GM18519 (cell line): ENCODE data around the gene PPP3CA.
"Not testable (repeated sequence)": the region's sequence is repeated elsewhere in the genome, so short reads cannot be mapped to it uniquely, and the experiment has no call there.

Experiments
- ATAC-seq: cut with Tn5 transposase; IDR thresholded peaks from one replicate; pipeline ENCODE4 v1.9.1; 2021; ENCODE audit warnings: mild to moderate bottlenecking, moderate library complexity; ENCODE audit not compliant: unreplicated experiment, low FRiP score

PPP3CA gene

DNA sequence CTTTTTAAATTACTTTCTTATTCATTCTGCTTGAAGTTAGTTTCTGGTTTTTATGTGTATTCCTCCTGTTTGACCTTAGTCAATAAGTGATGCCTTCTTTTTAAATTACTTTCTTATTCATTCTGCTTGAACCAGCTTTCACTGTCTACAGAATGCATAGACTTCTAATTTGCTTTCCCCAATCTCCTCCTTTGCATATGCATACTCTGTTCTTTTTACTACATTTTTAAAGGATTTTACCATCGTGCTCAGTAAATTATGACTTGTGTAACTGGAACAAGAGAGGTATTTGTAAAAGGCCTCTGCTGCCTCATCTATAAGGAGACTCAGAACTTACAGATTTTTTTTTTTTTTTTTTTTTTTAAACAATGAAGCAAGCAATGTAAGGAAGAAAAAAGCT is 228.7 kb downstream of the PPP3CA start:
- no peak for ATAC-seq

DNA sequence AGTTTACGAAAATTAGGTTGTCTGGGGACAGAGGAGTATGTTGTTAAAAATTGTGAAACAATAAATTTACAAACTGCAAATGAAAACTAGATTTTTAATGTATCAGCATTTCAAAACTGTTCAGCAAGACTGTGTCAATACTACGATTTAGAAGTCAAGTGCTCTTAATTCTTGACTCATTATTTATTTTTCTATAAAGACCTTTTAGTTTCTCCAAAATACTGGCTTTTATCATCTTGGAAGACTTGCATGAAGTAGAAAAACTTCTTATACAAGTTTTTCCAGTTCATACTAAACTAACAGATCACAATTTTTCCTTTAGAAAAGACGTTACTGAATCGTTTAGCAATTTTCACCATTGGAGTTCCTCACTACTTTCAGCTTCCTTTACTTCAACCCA is 231.4 kb downstream of the PPP3CA start:
- ATAC-seq: no peak

DNA sequence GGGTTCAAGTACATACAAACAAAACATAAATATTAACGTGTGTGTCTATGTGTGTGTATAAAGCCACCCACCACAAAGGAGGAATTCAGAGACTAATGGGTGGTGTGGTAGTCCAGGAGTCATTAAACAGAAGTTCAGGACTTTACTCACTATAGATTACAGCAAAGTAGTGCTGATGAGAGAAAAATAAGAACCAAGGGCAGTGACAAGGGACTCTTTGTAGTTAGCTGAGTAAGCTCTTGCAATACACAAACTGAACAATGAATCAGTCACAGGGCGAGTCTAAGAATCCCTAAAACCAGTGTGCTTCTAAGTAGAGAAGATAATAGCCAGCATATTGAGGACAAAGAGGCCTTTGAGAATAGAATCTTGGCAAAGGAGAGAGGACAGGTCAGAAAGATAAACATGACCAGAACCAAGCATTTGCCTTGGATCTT is 232.4 kb downstream of the PPP3CA start:
- no peak for ATAC-seq

DNA sequence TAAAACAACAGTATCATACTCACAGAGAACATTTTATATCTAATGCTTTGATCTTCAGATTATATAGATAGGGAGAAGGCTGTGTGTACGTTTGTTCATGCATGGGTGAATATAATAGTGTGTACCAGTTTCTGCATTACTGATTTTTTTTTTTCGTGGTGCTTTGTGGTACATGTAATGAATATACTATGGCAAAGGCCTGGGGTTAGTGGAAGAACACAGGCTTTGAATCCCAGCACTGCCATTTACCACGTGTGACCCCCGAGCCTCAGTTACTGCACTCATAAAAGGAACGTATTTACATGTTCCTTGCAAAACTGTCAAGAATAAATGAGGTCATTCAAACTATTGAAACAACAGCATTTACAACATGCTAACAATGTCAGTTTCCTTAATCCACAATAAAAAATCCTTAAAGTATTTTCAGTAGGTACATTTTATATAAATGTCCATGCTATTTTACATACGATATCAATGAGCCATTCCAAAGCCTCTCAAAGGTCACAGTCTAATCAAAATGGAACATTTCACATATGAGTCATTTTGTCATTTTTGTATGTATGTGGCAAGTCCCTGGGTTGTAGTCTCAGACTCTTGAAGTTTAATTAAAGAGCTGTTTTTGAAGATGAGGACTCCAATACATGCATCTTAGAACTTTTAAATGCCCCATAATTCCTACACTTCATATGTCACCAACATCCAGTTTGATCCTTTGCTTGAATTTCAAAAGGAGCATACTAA is 242.8 kb downstream of the PPP3CA start:
- ATAC-seq: no peak

DNA sequence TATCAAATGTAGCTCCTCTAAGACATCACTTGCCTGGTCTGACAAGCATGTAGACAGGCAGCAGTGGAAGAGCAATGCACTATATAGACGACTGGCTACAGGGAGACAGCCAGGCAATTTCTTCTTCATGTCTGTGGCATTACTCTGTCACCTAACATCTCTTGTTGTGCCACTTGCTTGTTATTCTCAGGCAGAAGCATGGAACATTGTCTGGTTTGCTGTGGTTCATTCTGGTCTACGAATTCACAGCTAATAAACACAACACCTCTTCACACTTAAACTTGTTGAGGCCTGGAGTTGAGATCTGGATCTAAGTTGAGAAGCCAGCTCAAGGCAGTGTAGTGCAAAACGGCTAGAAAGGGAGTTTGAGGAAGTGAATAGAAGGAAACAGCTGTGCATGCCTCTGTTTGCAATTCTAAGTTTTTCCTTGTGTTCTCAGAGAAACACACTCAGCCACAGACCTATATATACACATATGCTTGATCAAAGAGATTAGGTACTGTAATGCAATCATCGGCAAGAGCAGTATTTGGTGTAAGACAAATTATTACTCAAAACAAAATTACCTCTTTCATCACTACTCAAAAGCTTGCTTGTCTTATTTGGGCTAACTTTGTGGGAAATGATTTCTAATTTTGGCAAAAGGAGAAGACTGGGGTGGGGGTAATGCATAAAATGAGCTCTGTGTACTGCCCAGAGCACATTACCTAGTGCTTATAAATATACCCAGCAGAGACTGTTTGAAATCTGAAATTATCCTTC is 243.8 kb downstream of the PPP3CA start:
- ATAC-seq: peak; percentile 90

DNA sequence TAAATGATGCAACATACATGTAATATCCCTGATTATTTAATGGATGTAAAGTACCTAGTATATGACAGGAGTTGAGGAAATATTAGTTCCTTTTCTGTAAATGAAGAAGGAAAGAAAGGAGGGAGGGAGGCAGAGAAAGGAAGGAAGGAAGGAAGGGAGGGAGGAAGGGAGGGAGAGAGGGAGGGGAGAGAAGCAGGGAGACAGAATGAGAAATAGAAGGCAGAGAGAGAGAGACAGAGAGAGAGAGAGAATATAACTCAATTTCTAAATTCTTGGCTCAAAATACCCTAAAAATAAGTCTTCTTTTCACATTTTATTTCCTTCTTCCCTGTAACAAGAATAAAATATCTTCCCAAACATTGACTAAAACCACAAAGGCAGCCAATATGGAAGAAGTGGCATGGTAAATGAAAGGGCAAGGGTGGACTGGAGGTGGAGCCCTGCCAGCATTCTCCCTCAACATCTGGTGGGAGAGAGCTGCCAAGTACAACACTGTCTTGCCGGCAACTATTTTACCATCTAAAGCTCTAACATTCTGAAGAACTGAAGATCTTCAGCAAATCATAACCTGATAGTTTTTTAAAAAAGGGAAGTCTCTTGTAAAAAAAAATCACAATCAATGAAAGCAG is 245.1 kb downstream of the PPP3CA start:
- no peak for ATAC-seq

DNA sequence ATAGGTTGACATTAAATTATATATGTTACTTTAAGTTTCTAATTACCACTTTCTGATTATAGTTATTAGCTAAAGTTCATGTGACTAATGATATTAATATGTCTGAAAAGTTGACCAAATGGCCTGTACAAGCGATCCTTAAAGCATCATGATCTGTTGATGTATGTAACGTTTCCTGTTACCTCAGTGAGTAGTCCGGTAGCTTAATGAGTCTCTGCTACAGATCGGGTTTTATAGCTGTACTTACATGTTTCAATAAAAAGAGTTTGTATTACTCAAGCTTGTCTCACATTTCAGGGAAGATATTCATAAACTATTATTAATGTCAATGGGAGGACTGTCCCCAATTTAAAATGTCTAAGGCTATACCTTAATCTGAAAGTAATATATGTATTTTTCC is 246.3 kb downstream of the PPP3CA start:
- ATAC-seq: no peak

DNA sequence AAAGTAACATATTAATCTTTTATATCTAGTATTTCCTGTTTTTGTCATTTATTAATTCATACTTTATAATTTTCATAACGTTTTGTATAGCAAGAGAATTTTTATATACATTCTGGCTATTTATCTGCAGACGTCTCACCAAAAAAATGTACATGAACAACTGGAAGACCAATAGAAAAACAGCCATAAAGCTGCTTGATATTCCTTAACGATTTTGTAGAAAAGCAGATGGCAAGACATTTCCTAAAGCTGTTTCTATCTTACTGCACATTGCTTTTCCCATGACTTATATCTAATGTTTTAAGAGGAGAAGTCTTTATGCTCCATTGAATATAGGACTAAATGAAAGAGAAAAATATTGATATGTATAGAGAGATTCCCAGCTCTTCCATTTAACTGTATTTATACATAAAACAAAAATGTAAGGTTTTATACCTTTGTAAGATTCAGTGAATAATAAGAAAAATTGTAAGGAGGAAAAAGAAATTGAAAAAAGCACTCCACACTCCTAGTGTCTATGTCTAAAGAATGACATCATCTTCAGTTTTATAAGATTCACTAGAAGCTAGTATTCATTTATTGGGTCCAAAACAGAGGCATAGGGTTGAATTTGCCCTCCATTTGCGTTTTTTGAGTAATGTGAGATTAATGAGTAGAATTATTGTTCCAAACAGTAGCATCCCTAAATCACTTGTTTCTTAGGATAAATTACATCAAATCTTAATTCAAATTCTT is 248.5 kb downstream of the PPP3CA start:
- no peak for ATAC-seq

DNA sequence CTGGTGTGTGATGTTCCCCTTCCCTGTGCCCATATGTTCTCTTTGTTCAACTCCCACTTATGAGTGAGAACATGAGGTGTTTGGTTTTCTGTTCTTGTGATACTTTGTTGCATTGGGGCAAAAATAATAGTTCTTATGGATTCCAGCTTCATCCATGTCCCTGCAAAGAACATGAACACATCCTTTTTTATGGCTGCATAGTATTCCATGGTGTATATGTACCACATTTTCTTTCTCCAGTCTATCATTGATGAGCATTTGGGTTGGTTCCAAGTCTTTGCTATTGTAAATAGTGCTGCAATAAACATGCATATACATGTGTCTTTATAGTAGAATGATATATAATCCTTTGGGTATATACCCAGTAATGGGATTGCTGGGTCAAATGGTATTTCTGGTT is 254.7 kb downstream of the PPP3CA start:
- not testable (repeated sequence) for ATAC-seq

DNA sequence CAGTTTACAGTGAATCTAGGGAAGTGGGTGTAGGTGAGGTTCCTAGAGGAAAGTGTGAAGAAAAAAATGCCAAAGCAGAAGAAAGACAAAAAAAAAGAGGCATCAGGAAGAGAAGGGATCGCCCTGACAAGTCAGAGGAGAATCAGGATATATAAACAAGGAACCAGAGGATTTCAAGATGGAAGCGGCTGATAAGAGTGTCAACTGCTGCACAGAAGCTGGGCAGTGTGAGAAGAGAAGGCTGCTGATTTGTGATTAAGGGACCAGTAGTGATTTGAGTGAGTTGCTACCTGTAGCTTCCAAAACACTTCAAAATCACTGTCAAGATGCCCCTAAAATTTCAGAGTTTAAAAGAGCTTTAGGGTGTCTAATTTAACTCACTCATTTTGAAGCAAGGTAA is 258.2 kb downstream of the PPP3CA start:
- ATAC-seq: no peak

DNA sequence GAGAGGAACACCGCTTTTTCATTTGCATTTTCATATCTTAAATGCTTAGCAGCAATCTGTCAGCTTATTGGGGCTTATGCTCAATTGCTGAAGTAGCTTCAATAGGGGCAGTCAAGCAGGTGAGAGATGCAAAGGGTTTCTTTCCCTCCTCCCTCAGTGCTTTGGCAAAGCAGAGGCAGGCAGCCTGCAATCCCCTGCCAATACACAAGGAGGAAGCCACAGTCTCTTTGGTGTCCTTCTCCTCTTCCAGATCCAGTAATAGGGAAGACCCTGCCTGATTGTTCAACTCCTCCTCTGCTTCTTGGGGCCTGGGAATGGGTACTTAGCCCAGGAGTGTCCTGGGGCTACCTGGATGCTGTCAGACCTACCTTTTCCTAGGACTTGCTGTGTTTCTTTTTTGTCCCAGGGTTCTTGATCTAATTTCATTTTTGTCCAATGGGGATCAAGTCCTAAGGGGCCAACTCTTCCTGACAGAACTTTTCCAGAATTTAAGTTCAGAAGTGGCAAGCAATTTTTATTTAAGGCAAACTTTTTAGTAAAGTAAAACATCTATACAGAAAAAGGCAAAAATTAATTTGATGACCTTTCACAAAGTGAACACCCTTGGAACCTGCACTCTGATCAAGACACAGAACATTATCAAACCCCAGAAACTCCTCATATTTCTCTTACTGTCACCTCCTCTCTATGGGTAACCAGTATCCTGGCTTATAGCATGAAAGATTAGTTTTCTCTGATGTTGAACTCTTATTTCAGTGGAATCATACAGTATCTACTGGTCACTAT is 260.3 kb downstream of the PPP3CA start:
- ATAC-seq: no peak

DNA sequence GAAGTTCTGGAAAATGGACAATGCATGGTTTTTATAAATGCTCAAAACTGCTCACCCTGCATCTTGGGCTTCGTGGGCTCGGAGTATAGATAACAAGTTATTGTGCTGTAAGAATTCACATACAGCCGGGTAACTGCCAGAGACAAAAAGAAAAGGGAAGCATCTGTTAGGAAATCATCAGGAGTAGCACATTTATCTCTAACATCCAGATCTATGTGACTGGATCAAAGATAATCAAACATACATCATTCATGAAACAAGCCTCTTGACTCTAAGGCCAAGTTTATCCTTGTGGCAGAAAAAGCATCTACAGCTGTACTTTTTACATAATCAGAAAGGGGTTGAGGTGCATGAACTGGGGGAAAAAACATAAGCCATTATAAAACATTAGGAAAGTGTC is 264.2 kb downstream of the PPP3CA start:
- no peak for ATAC-seq

DNA sequence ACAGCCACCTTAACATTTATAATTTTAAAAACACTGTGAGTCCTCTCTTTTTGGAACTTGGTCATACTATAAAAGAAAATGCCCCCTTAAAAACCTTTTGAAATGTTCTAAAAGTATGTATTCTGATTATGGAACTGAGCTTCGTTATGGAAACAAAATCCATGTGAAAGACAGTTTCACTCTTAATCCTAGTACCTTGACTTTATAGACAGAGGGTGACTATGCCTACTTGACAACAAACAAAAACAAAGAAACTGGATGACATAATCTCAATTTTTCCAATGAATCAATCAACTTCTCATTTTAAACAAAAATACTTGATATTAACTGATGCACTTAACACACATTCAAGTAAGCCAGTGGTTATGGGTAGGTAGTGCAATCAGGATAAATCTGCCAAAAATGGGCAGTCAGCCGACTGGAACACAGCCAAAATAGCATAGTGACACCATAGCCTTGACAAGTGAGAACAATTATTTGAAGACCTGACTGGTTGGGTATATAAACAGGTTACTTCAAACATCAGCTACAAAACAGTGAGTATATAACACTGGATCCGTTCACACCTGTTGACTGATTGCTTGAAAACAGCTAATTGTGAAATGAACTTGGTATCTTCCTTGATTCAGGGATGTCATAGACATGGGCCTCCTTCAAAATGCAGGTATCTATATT is 265.5 kb downstream of the PPP3CA start:
- no peak for ATAC-seq

DNA sequence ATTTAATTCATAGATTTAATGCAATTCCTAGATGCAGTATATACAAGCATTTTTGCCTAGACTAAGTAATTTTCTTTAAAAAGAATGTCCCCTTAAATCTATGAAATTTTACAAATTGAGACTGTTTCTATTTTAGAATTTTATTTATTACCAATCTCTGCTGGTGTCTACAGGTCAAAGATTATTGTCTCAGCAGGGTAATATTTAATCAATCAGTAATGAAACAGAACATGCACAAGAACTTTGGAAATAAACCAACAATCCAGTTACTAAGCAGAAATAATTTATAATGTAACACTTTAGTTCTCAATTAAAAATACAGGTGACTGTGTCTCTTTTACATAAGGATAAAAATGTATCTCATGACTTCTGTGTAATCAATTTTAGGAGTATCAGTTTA is 266.2 kb downstream of the PPP3CA start:
- ATAC-seq: no peak

DNA sequence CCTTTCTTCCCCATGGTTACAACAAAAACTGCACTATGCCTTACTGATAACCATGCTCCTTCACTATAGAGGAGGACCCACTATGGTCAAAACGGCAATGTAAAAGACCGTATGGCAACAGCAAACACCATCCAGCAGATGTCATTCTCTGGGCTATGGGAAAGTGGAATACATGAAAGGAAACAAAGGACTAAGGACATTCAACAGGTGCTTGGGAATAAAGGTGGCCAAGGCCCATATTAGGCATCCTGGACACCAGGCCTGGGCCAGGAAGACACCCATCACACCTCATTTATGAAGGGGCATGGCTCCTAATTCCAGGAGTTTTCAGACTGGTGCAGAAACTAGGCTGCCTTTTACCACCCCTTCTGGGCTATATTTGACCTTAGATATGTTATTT is 268.4 kb downstream of the PPP3CA start:
- ATAC-seq: no peak

DNA sequence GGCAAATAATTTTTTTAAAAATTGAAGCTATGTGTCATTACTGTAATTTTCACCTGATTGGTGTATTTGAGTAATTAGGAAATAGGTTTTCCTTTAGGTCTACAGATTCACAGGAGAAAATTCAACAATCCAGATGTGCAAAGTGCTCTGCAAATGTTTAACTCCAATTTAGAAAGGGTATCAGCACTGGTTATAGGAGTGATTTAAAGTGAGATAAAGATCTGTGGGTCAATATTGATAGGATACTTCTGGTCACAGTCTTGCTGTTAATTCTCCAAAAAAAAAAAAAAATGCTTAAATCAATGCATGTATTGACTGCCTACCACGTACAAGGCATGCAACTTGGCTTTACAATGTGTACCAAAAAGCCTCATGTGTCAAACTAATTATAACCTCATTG is 271.3 kb downstream of the PPP3CA start:
- ATAC-seq: no peak

DNA sequence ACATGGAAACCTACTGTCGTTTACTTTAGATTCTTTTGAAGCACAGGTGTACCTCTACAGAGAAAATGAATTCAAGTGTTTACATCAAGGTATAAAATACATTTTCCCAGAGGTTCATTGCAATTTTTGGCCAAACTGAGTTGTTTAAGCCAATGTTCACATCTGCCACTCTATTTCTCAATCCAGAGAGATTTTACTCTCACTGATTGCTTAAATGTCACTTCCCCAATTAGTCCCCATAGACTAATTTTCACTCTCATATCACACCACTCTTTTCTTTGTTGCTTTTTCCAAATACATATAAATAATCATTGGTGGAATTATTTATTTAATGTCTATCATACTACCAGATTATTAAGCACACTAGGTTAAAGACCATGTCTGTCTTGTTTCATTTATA is 271.8 kb downstream of the PPP3CA start:
- ATAC-seq: no peak

DNA sequence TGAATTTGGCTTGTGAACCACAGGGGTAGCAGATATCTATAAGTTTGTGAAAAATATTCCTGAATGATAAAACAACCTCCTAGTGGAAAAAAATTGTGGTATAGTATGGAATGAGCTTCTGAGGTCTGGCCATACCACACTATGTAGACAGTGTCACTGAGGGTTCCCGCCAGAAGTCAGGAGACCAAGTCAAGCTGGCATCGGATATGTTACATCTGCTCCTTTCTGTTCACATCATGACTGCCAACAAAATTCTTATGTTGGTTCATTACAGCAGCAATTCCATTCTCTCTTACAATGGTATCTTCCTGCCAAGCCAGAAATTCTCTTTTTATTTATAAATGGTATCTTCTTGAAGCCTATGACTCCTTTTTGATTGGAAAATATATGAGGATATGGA is 273.0 kb downstream of the PPP3CA start:
- ATAC-seq: no peak

DNA sequence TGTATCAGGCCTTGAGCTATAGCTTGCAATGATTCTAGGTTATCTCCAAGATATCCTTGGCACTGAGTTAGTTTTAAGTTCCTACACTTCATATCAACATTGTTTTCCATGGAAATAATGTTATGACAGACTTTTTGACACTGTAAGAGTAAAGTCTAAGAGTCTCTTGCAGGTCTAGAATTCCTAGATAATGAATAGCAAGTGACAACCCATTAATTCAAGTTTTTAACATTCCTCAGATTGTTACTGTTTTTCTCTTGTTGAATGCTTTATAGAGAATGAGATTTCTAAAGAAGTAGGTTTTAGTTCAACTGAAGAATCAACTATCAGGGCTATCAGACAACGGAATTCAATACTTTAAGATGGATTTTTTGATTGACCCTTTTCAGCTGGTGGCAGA is 276.1 kb downstream of the PPP3CA start:
- ATAC-seq: no peak

DNA sequence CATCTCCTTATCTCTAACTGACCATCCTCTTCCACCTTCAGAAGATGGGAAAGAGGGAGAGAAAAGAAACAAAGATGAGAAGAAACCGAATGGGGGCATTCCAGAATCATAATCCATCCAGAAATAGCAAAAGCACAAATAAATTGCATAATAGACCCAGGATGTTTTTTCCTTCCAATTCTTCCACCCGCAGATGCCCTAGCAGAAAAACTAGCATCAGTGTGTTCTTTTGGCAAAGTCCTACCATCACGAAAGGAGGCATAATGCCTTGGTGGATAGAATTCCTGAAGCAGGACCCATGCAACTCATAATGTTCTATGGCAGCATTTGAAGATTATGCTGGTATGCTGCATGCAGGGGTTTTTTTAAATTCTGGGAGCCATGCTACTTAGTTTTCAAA is 279.2 kb downstream of the PPP3CA start:
- ATAC-seq: no peak
